OCI-LY3 (cell line): ENCODE data around the gene SLC46A2.

Experiments used
- H2AFZ ChIP-seq: fragments of 200-600, 300-600 bp; shearing (Covaris generic); 2 replicates; pipeline ENCODE4 v1.6.0; 2014; ENCODE audit warnings: antibody characterized with exemption, low read depth, low read length
- H3K27ac ChIP-seq: fragments of 200-600, 300-600 bp; sonication (generic); 2 replicates; pipeline ENCODE4 v1.5.1; 2014; ENCODE audit warnings: mild to moderate bottlenecking, low read length, moderate library complexity, mixed read lengths
- H3K27me3 ChIP-seq: fragments of 200-600, 300-600 bp; sonication (generic); 2 replicates; pipeline ENCODE4 v1.6.1; 2014; ENCODE audit warnings: low read depth, low read length, mixed read lengths
- H3K36me3 ChIP-seq: fragments of 200-600, 300-600 bp; sonication (generic); replicated peaks from 2 replicates; pipeline ENCODE3; 2014; ENCODE audit warnings: low read depth, low read length, mixed read lengths
- H3K4me1 ChIP-seq: fragments of 300-600, 200-600 bp; sonication (generic); 2 replicates; pipeline ENCODE4 v1.6.1; 2014; ENCODE audit warnings: low read length, mixed read lengths
- H3K4me2 ChIP-seq: fragments of 200-600, 300-600 bp; sonication (generic); 2 replicates; pipeline ENCODE4 v1.6.1; 2014; ENCODE audit warnings: low read length, mixed read lengths
- H3K4me3 ChIP-seq: fragments of 300-600, 200-600 bp; sonication (generic); 2 replicates; pipeline ENCODE4 v1.5.1; 2014; ENCODE audit warnings: antibody characterized with exemption, mild to moderate bottlenecking, low read length, moderate library complexity
- H3K79me2 ChIP-seq: fragments of 300-600, 200-600 bp; shearing (Covaris generic); 2 replicates; pipeline ENCODE4 v1.6.1; 2014; ENCODE audit warnings: mild to moderate bottlenecking, low read length, mixed read lengths
- H3K9ac ChIP-seq: fragments of 300-600, 200-600 bp; shearing (Covaris generic); 2 replicates; pipeline ENCODE4 v1.6.0; 2014; ENCODE audit warnings: mild to moderate bottlenecking, low read length, moderate library complexity
- H3K9me3 ChIP-seq: fragments of 200-600, 300-600 bp; shearing (Covaris generic); 2 replicates; pipeline ENCODE4 v1.6.1; 2014; ENCODE audit warnings: low read length, mixed read lengths; ENCODE audit not compliant: insufficient read depth
- H4K20me1 ChIP-seq: fragments of 200-600, 300-600 bp; sonication (generic); 2 replicates; pipeline ENCODE4 v1.6.1; 2016; ENCODE audit warnings: low read length, mixed read lengths; ENCODE audit not compliant: insufficient read depth
- EZH2phosphoT487 ChIP-seq: fragments of 200-600 bp; shearing (Covaris generic); IDR thresholded peaks from 2 replicates; pipeline ENCODE4 v1.6.1; 2018; ENCODE audit warnings: antibody characterized with exemption, mixed run types, low read depth
- TF ChIP-seq, protein P1 (sequence below): fragments of 200-600, 300-600 bp; sonication (generic); IDR thresholded peaks from 2 replicates; pipeline ENCODE4 v1.5.1; 2014; ENCODE audit warnings: antibody characterized with exemption, low read length, low read depth

SLC46A2 gene

DNA sequence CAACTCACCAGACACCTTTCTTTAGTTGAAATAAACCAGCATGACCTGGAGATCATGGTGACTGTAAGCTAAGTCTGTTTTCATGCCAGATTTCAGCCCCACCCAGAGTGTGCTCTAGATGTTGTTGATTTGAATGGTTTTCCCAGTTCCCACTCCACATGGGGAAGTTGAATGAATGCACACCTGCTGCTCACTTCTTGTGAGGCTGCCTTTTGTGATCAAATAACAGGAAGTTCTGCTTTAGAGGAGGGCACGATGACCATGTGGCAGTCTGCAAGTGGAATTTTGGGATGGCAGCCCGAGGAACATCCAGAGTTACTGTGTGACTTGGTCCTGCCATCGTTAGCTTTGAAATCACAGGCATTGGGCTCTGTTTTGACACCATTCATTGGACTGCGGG lies 18.7 kb downstream of the SLC46A2 start:
- H2AFZ ChIP-seq: no peak overlapping the region
- H3K27me3 ChIP-seq: no peaks in the 10 kb centered on the region
- H3K36me3 ChIP-seq: peaks cover 10% of the 10 kb centered on the region
- peak overlapping the region; percentile 29 for H3K4me2 ChIP-seq
- no peaks in the 10 kb centered on the region for H3K9me3 ChIP-seq
- H3K4me3 ChIP-seq: no peak overlapping the region
- no peak for TF ChIP-seq EZH2phosphoT487
- TF ChIP-seq, protein P1, sequence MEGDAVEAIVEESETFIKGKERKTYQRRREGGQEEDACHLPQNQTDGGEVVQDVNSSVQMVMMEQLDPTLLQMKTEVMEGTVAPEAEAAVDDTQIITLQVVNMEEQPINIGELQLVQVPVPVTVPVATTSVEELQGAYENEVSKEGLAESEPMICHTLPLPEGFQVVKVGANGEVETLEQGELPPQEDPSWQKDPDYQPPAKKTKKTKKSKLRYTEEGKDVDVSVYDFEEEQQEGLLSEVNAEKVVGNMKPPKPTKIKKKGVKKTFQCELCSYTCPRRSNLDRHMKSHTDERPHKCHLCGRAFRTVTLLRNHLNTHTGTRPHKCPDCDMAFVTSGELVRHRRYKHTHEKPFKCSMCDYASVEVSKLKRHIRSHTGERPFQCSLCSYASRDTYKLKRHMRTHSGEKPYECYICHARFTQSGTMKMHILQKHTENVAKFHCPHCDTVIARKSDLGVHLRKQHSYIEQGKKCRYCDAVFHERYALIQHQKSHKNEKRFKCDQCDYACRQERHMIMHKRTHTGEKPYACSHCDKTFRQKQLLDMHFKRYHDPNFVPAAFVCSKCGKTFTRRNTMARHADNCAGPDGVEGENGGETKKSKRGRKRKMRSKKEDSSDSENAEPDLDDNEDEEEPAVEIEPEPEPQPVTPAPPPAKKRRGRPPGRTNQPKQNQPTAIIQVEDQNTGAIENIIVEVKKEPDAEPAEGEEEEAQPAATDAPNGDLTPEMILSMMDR: no peak
- peak overlapping the region; percentile 45; the same call in 1 of the 2 replicates for H3K27ac ChIP-seq
- no peak overlapping the region for H3K9ac ChIP-seq
- H4K20me1 ChIP-seq: no peaks in the 10 kb centered on the region
- peaks cover 54% of the 10 kb centered on the region for H3K4me1 ChIP-seq
- H3K79me2 ChIP-seq: no peaks in the 10 kb centered on the region

DNA sequence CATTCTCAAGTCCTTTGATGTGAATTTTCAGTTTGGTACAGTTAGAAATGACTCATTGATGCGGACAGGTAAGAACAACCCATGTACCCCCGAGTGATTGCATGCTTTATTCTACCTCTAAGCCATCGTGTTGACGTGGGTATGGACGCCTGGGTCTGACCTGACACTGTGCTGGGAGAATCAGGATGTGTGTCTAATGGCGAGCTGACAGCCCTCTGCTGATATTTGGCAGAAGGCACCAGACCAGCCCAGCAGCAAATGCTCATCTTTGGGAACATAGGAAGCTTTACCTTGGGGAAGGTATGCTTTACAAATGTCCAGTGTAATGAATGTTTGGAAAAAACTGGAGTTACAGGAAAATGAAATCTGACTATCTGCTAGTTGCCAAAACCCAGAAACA lies 20.1 kb downstream of the SLC46A2 start:
- Histone ChIP-seq H3K4me2 (no peak overlapping the region), H3K4me1 (peaks cover 59% of the 10 kb centered on the region), H3K9ac (no peak overlapping the region), H3K36me3 (peaks cover 10% of the 10 kb centered on the region), H4K20me1 (no peaks in the 10 kb centered on the region), H3K4me3 (no peak overlapping the region), H3K27ac (no peak overlapping the region), H3K27me3 (no peaks in the 10 kb centered on the region), H3K79me2 (no peaks in the 10 kb centered on the region), H3K9me3 (no peaks in the 10 kb centered on the region), H2AFZ (no peak overlapping the region)
- TF ChIP-seq, protein P1: no peak
- no peak for TF ChIP-seq EZH2phosphoT487

DNA sequence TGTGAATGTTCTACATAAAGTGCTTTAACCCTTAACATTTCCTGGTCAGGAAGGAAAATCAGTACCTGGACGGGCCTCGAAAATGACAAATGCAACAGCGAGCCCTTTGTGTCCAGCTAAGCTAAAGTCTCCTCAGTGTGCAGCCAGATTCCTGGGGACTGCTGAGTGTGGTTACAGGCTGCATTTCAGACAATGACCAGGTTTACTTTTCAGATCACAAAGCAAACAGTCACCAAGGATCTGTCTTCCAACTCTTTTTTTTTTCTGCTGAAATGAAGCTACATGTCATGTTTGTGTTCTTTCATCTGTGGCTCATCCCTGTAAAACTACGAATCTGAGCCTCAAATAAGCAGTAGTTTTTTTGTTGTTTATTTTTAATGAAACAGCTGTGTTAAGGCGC lies 20.8 kb downstream of the SLC46A2 start:
- Histone ChIP-seq H3K36me3 (peaks cover 13% of the 10 kb centered on the region), H3K4me3 (no peak overlapping the region), H3K4me1 (peaks cover 63% of the 10 kb centered on the region), H3K9ac (no peak overlapping the region), H2AFZ (no peak overlapping the region), H3K27me3 (no peaks in the 10 kb centered on the region), H3K27ac (no peak overlapping the region), H3K79me2 (no peaks in the 10 kb centered on the region), H4K20me1 (no peaks in the 10 kb centered on the region), H3K4me2 (no peak overlapping the region), H3K9me3 (no peaks in the 10 kb centered on the region)
- TF ChIP-seq, protein P1: no peak
- TF ChIP-seq EZH2phosphoT487: no peak

DNA sequence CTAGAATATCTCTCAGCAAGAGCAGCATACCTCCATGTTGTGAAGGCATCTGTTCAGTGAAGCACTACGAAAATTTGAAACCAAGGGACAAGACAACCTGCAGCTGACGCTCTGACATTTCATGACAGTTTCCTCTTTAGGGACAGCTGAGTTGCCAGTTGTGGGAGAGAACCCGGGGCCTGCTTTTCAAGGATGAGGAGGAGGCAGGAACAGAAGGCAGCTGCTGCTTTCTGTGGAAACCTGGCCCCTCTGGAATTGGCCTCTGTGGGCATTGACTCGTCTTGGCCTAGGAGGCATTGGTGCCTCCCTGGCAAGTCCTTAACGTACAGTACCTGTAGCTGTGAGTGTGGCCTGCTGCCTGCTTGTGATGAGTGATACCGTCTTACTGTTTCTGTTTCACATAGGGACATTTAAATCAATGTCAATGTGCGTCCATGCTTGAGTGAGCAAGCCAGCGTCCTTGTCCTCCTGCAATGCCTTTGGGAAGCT lies 21.6 kb downstream of the SLC46A2 start:
- H3K4me2 ChIP-seq: peak overlapping the region; percentile 63
- no peak overlapping the region for H2AFZ ChIP-seq
- H3K27me3 ChIP-seq: no peaks in the 10 kb centered on the region
- peak overlapping the region; percentile 13; the same call in 1 of the 2 replicates for H3K9ac ChIP-seq
- peak overlapping the region; percentile 28; the same call in 1 of the 2 replicates for H3K4me3 ChIP-seq
- no peaks in the 10 kb centered on the region for H3K79me2 ChIP-seq
- H4K20me1 ChIP-seq: no peaks in the 10 kb centered on the region; the same call in 1 of the 2 replicates
- H3K9me3 ChIP-seq: no peaks in the 10 kb centered on the region
- no peak for TF ChIP-seq EZH2phosphoT487
- TF ChIP-seq, protein P1: no peak
- peaks cover 13% of the 10 kb centered on the region for H3K36me3 ChIP-seq
- H3K27ac ChIP-seq: peak overlapping the region; percentile 56
- peaks cover 71% of the 10 kb centered on the region for H3K4me1 ChIP-seq
